Fibroblast of skin of scalp (primary cell): ENCODE data around the gene A3GALT2. TPM values are rescaled to one million over a fixed set of nuclear protein-coding genes. Genes with fewer than 3 reads are reported as not detected.

Source experiments
- DNase-seq: peaks from one replicate; pipeline ENCODE4 v3.0.0-alpha.2; 2013
- polyA plus RNA-seq, 2 experiments: library from polyadenylated mRNA; unstranded; fragments of 120-200 nt; gene quantifications; one replicate each; pipeline ENCODE4 v1.2.1, GENCODE V29; 2013; ENCODE audit not compliant: insufficient read length in 2 of 2

Gene A3GALT2
- not detected for polyA plus RNA-seq (2013, experiment 1 of 2; ENCODE audit: insufficient read length)
- not detected for polyA plus RNA-seq (2013, experiment 2 of 2; ENCODE audit: insufficient read length)

- no peak for DNase-seq
These were observed at the start of gene A3GALT2 for GRCh38 chr1:33320619-33321165. Gene A3GALT2 (minus strand): TSS chr1:33321098. CDS start chr1:33321098, 0 bp downstream.

GRCh38 chr1:33370301-33370700 is 49.4 kb upstream of the A3GALT2 start:
- peak; percentile 54 for DNase-seq

GRCh38 chr1:33369764-33370163 is 48.9 kb upstream of the A3GALT2 start:
- DNase-seq: no peak

GRCh38 chr1:33369081-33369480 is 48.2 kb upstream of the A3GALT2 start:
- no peak for DNase-seq

GRCh38 chr1:33368431-33368830 is 47.5 kb upstream of the A3GALT2 start:
- DNase-seq: no peak

- DNase-seq: peak; percentile 80
These were observed 46.8 kb upstream of the A3GALT2 start for GRCh38 chr1:33367485-33368405.

- no peak for DNase-seq
These were observed 46.0 kb upstream of the A3GALT2 start for GRCh38 chr1:33366762-33367484.

GRCh38 chr1:33365560-33365997 is 44.7 kb upstream of the A3GALT2 start:
- peak; percentile 73 for DNase-seq

- DNase-seq: peak; percentile 35
These were observed 43.6 kb upstream of the A3GALT2 start for GRCh38 chr1:33364565-33364918.

GRCh38 chr1:33363470-33363861 is 42.6 kb upstream of the A3GALT2 start:
- DNase-seq: no peak

GRCh38 chr1:33363021-33363420 is 42.1 kb upstream of the A3GALT2 start:
- no peak for DNase-seq

- DNase-seq: no peak
These were observed 40.8 kb upstream of the A3GALT2 start for GRCh38 chr1:33361532-33362235.

- no peak for DNase-seq
These were observed 39.5 kb upstream of the A3GALT2 start for GRCh38 chr1:33360367-33360766.

GRCh38 chr1:33359931-33360330 is 39.0 kb upstream of the A3GALT2 start:
- DNase-seq: no peak

- no peak for DNase-seq
These were observed 38.1 kb upstream of the A3GALT2 start for GRCh38 chr1:33358795-33359503.

GRCh38 chr1:33358114-33358794 is 37.4 kb upstream of the A3GALT2 start:
- DNase-seq: no peak

- DNase-seq: no peak
These were observed 36.2 kb upstream of the A3GALT2 start for GRCh38 chr1:33357099-33357498.

GRCh38 chr1:33354707-33355316 is 33.9 kb upstream of the A3GALT2 start:
- no peak for DNase-seq

- no peak for DNase-seq
These were observed 32.6 kb upstream of the A3GALT2 start for GRCh38 chr1:33353531-33353930.

- no peak for DNase-seq
These were observed 30.4 kb upstream of the A3GALT2 start for GRCh38 chr1:33351281-33351660.
